ENCODE measurements around the gene TMEM181.
"Not testable (repeated sequence)": the region's sequence is repeated elsewhere in the genome, so short reads cannot be mapped to it uniquely, and the experiment has no call there.

The TMEM181 gene

GRCh38 chr6:158663625-158664165 is 103.8 kb downstream of the TMEM181 start:
- H3K4me3 ChIP-seq (replicated peaks; ENCODE audit: low read depth, low read length): no peak overlapping the region
- no peak for DNase-seq (ENCODE audit: extremely low read depth, low read depth)
- no peak for TF ChIP-seq CTCF (IDR thresholded peaks at IDR 0.05; ENCODE audit: low read depth, low read length, missing control alignments)

- no peak for DNase-seq (ENCODE audit: extremely low read depth, low read depth)
- no peak overlapping the region for H3K4me3 ChIP-seq (replicated peaks; ENCODE audit: low read depth, low read length)
- no peak for TF ChIP-seq CTCF (IDR thresholded peaks at IDR 0.05; ENCODE audit: low read depth, low read length, missing control alignments)
Measured at GRCh38 chr6:158665332-158665731, 105.4 kb downstream of the TMEM181 start.

GRCh38 chr6:158666628-158667359 is 106.9 kb downstream of the TMEM181 start:
- TF ChIP-seq CTCF (IDR thresholded peaks at IDR 0.05; ENCODE audit: low read depth, low read length, missing control alignments): no peak
- no peak for DNase-seq (ENCODE audit: extremely low read depth, low read depth)
- no peak overlapping the region for H3K4me3 ChIP-seq (replicated peaks; ENCODE audit: low read depth, low read length)

- H3K4me3 ChIP-seq (replicated peaks; ENCODE audit: low read depth, low read length): no peak overlapping the region
- no peak for TF ChIP-seq CTCF (IDR thresholded peaks at IDR 0.05; ENCODE audit: low read depth, low read length, missing control alignments)
- no peak for DNase-seq (ENCODE audit: extremely low read depth, low read depth)
Measured at GRCh38 chr6:158667360-158667981, 107.6 kb downstream of the TMEM181 start.

GRCh38 chr6:158668707-158669103 is 108.8 kb downstream of the TMEM181 start:
- no peak for TF ChIP-seq CTCF (IDR thresholded peaks at IDR 0.05; ENCODE audit: low read depth, low read length, missing control alignments)
- DNase-seq (ENCODE audit: extremely low read depth, low read depth): no peak
- no peak overlapping the region for H3K4me3 ChIP-seq (replicated peaks; ENCODE audit: low read depth, low read length)

GRCh38 chr6:158669145-158670035 is 109.5 kb downstream of the TMEM181 start:
- no peak for TF ChIP-seq CTCF (IDR thresholded peaks at IDR 0.05; ENCODE audit: low read depth, low read length, missing control alignments)
- no peak overlapping the region for H3K4me3 ChIP-seq (replicated peaks; ENCODE audit: low read depth, low read length)
- DNase-seq (ENCODE audit: extremely low read depth, low read depth): no peak

- DNase-seq (ENCODE audit: extremely low read depth, low read depth); H3K4me3 ChIP-seq (replicated peaks; ENCODE audit: low read depth, low read length): not testable (repeated sequence)
Measured at GRCh38 chr6:158672119-158672518, 112.2 kb downstream of the TMEM181 start.
